SH-SY5Y (cell line): ENCODE results near the gene UFC1.

Experiments
- GATA2 ChIP-seq: IDR thresholded peaks from 2 replicates; pipeline ENCODE4 v1.6.1; 2011; ENCODE audit warnings: mild to moderate bottlenecking, low read depth, low read length
- GATA3 ChIP-seq: IDR thresholded peaks from 2 replicates; pipeline ENCODE4 v1.6.1; 2011; ENCODE audit warnings: low read depth, mild to moderate bottlenecking, low read length, moderate library complexity

The UFC1 gene

DNA sequence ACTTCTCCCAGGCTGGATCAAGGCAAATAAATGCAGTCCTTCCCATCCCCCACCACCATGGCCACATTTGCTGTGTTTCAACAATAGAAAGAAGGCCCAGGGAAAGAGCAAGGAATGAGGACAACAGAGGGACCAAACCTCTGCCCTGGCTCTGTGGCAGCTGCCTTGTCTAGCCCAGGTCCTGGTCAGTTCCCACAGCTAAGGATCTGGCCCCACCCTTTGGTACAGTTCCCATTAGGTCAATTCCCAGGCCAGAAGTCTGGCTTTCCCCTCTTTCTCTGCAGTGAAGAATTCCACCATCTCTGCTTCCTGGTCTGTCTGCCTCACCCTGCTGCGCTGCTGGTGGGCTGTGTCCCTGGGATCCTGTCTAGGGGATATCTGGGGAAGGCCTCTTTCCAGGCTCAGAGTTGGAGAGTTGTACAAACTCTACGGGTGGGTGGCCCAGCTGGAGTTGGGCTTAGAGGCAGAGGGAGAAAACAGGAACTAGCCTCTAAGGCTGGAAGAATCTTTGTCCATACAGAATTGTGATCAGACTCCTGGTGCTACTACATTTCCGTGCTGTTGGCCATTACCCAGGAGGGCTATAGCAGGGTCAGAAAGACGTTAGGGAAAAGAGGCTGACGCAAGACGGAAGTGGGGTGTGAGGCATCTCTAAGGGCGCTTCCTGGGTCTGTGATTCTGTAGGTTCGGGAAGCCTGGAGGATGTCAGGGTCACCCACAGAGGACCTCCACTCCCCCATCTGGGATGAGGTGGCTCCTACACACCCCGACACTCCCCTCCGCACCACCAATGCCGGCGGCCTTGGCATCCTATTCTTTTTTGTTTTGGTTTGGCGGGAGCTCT, 47.4 kb downstream of the UFC1 start:
- TF ChIP-seq GATA2, result no peak
- TF ChIP-seq GATA3, result no peak

- TF ChIP-seq GATA2 (peak; percentile 22; the same call in 1 of the 2 replicates), GATA3 (no peak)
Observed at GRCh38 chr1:161201836-161202712, 48.3 kb downstream of the UFC1 start, which contains the start of gene NDUFS2. TSS of gene NDUFS2 (plus strand) at chr1:161202367. CDS start at chr1:161202386, 19 bp downstream.

- no peak for TF ChIP-seq GATA3
- TF ChIP-seq GATA2, result no peak
Observed at GRCh38 chr1:161206411-161207140, 52.8 kb downstream of the UFC1 start.

DNA sequence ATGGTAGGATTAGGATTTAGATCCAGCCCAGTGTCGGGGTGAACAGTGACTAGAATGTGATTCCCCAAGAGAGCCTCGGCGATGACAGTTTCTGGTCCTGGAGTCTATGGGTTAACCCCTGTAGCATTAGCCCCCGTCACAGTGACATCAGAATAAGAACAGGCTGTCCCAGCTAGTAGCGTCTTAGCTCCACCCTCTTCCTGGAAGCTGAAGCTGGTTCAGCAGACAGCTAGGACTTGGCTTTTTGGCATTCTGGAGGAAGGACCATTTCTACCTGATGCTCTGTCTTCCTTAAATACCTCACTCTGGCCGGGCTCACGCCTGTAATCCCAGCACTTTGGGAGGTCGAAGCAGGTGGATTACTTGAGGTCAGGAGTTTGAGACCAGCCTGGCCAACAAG, 53.4 kb downstream of the UFC1 start:
- TF ChIP-seq GATA3, result no peak
- TF ChIP-seq GATA2, result no peak
